ENCODE measurements around the gene ZMYND12. TPM values are rescaled to one million over a fixed set of nuclear protein-coding genes. Genes with fewer than 3 reads are reported as not detected.

Gene ZMYND12
- total RNA-seq, 1 donor from 2014 or later, result 0.23 TPM

- Histone ChIP-seq H4K20me1 (ENCODE audit: insufficient read depth, low read length) (no peaks in the 10 kb centered on the region), H3K79me2 (ENCODE audit: insufficient read depth, low read length) (no peaks in the 10 kb centered on the region), H3K4me3 (ENCODE audit: insufficient read depth, low read depth, low read length) (no peak overlapping the region), H3K9me3 (ENCODE audit: insufficient read depth, low read depth, low read length) (no peaks in the 10 kb centered on the region), H3K27me3 (ENCODE audit: insufficient read depth, low read length) (no peaks in the 10 kb centered on the region), H3K27ac (ENCODE audit: low read depth, low read length) (no peak overlapping the region), H3K4me1 (ENCODE audit: insufficient read depth, low read length) (no peaks in the 10 kb centered on the region), H3K9ac (ENCODE audit: low read length) (no peak overlapping the region), H2AFZ (ENCODE audit: low read depth, low read length) (no peak overlapping the region), H3K4me2 (ENCODE audit: low read length) (no peak overlapping the region), H3K36me3 (ENCODE audit: insufficient read depth, low read length) (no peaks in the 10 kb centered on the region)
- Mint-ChIP-seq H3K4me1 (ENCODE audit: low read depth, unreplicated experiment) (peaks cover 11% of the 10 kb centered on the region), H3K36me3 (ENCODE audit: low read depth, unreplicated experiment) (no peaks in the 10 kb centered on the region), H3K27ac (ENCODE audit: unreplicated experiment) (no peak overlapping the region), H3K9me3 (ENCODE audit: unreplicated experiment) (no peaks in the 10 kb centered on the region), H3K4me3 (ENCODE audit: unreplicated experiment) (no peak overlapping the region), H3K27me3 (ENCODE audit: low read depth, unreplicated experiment) (peaks cover 5% of the 10 kb centered on the region)
- no peak for TF ChIP-seq EZH2 (IDR thresholded peaks at IDR 0.05; ENCODE audit: insufficient read depth, low read length)
- no peak for TF ChIP-seq CTCF (IDR thresholded peaks at IDR 0.05; ENCODE audit: insufficient read depth, low read depth, low read length)
- no peak for FAIRE-seq
- DNase-seq (ENCODE audit: low read depth), result no peak
Measured at GRCh38 chr1:42433369-42433768, 22.5 kb downstream of the ZMYND12 start.

- H3K27me3 ChIP-seq (ENCODE audit: insufficient read depth, low read length), result no peaks in the 10 kb centered on the region
- FAIRE-seq, result no peak
- no peaks in the 10 kb centered on the region for H4K20me1 ChIP-seq (ENCODE audit: insufficient read depth, low read length)
- H3K27ac ChIP-seq (ENCODE audit: low read depth, low read length), result no peak overlapping the region
- H3K4me1 ChIP-seq (ENCODE audit: insufficient read depth, low read length), result no peaks in the 10 kb centered on the region
- peaks cover 11% of the 10 kb centered on the region for H3K4me1 Mint-ChIP-seq (ENCODE audit: low read depth, unreplicated experiment)
- no peak overlapping the region for H3K4me3 Mint-ChIP-seq (ENCODE audit: unreplicated experiment)
- H3K27me3 Mint-ChIP-seq (ENCODE audit: low read depth, unreplicated experiment), result peaks cover 5% of the 10 kb centered on the region
- H3K9me3 ChIP-seq (ENCODE audit: insufficient read depth, low read depth, low read length), result no peaks in the 10 kb centered on the region
- H3K36me3 ChIP-seq (ENCODE audit: insufficient read depth, low read length), result no peaks in the 10 kb centered on the region
- no peak overlapping the region for H3K9ac ChIP-seq (ENCODE audit: low read length)
- no peak overlapping the region for H3K4me2 ChIP-seq (ENCODE audit: low read length)
- no peak for DNase-seq (ENCODE audit: low read depth)
- TF ChIP-seq CTCF (IDR thresholded peaks at IDR 0.05; ENCODE audit: insufficient read depth, low read depth, low read length) (no peak), EZH2 (IDR thresholded peaks at IDR 0.05; ENCODE audit: insufficient read depth, low read length) (no peak)
- H2AFZ ChIP-seq (ENCODE audit: low read depth, low read length), result no peak overlapping the region
- H3K27ac Mint-ChIP-seq (ENCODE audit: unreplicated experiment), result no peak overlapping the region
- H3K79me2 ChIP-seq (ENCODE audit: insufficient read depth, low read length), result no peaks in the 10 kb centered on the region
- H3K9me3 Mint-ChIP-seq (ENCODE audit: unreplicated experiment), result no peaks in the 10 kb centered on the region
- no peak overlapping the region for H3K4me3 ChIP-seq (ENCODE audit: insufficient read depth, low read depth, low read length)
- H3K36me3 Mint-ChIP-seq (ENCODE audit: low read depth, unreplicated experiment), result no peaks in the 10 kb centered on the region
Measured at GRCh38 chr1:42432714-42433113, 23.1 kb downstream of the ZMYND12 start.

GRCh38 chr1:42431514-42431913 lies 24.3 kb downstream of the ZMYND12 start:
- H3K9me3 ChIP-seq (ENCODE audit: insufficient read depth, low read depth, low read length), result no peaks in the 10 kb centered on the region
- Mint-ChIP-seq H3K36me3 (ENCODE audit: low read depth, unreplicated experiment) (no peaks in the 10 kb centered on the region), H3K4me3 (ENCODE audit: unreplicated experiment) (no peak overlapping the region), H3K4me1 (ENCODE audit: low read depth, unreplicated experiment) (peaks cover 15% of the 10 kb centered on the region), H3K27ac (ENCODE audit: unreplicated experiment) (no peak overlapping the region), H3K27me3 (ENCODE audit: low read depth, unreplicated experiment) (peaks cover 5% of the 10 kb centered on the region), H3K9me3 (ENCODE audit: unreplicated experiment) (no peaks in the 10 kb centered on the region)
- H2AFZ ChIP-seq (ENCODE audit: low read depth, low read length), result no peak overlapping the region
- H3K79me2 ChIP-seq (ENCODE audit: insufficient read depth, low read length), result no peaks in the 10 kb centered on the region
- FAIRE-seq, result no peak
- no peak for DNase-seq (ENCODE audit: low read depth)
- no peak overlapping the region for H3K27ac ChIP-seq (ENCODE audit: low read depth, low read length)
- no peaks in the 10 kb centered on the region for H3K27me3 ChIP-seq (ENCODE audit: insufficient read depth, low read length)
- no peaks in the 10 kb centered on the region for H4K20me1 ChIP-seq (ENCODE audit: insufficient read depth, low read length)
- TF ChIP-seq CTCF (IDR thresholded peaks at IDR 0.05; ENCODE audit: insufficient read depth, low read depth, low read length) (no peak), EZH2 (IDR thresholded peaks at IDR 0.05; ENCODE audit: insufficient read depth, low read length) (no peak)
- no peak overlapping the region for H3K4me3 ChIP-seq (ENCODE audit: insufficient read depth, low read depth, low read length)
- no peak overlapping the region for H3K9ac ChIP-seq (ENCODE audit: low read length)
- H3K36me3 ChIP-seq (ENCODE audit: insufficient read depth, low read length), result no peaks in the 10 kb centered on the region
- no peaks in the 10 kb centered on the region for H3K4me1 ChIP-seq (ENCODE audit: insufficient read depth, low read length)
- no peak overlapping the region for H3K4me2 ChIP-seq (ENCODE audit: low read length)
